HG03097 (cell line): ENCODE results near the gene TAF1L.

Source experiments
- ATAC-seq: cut with Tn5 transposase; IDR thresholded peaks from one replicate; pipeline ENCODE4 v1.9.1; 2021; ENCODE audit not compliant: unreplicated experiment, low FRiP score

Gene TAF1L

DNA sequence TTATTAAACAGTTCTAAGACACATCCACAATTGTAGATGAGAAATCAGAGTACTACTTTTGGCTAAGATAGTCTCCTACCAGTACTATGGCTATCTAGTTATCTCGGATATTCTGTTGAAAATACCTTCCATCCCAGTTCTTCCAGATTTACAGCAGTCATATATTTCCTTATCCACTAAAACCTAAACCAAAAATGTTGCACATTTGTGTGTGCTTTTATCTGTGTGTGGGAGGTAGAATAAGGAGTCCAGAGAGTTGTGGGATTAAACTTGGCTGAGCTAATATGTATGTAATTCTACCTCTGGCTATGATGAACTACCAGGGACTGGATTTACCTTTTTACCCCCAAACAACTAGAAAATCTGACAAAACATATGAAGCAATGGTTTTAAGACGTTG, 45.0 kb downstream of the TAF1L start:
- ATAC-seq = no peak

DNA sequence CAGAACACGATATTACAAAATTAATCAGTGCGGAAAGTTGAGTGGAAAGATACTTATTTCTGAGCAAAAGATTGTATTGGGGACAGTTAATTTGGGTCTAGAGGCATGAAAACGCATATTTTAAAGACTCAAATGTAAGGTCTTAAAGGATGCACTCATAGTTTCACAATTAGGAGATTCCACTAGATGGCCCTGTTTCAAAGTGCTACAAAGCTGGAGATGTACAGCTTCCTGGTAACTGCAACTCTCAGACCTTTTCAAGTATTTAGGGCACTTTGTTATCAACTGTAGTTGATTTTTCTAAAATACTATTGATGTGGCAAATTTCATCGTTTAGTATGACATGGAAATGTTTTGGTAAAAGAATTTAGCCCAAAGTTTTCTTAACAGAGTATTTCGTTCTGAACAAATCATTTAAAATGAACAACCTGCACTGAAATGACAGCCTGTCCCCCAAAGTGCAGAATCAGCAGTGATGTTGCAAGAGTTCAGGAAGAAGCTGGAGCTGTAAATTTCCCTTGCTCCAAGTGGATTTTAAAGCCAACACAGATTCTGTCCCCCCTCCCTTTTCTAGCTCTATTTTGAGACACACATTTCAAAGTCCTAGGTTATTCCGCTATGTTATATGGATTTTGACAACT, 46.3 kb downstream of the TAF1L start:
- ATAC-seq = no peak

DNA sequence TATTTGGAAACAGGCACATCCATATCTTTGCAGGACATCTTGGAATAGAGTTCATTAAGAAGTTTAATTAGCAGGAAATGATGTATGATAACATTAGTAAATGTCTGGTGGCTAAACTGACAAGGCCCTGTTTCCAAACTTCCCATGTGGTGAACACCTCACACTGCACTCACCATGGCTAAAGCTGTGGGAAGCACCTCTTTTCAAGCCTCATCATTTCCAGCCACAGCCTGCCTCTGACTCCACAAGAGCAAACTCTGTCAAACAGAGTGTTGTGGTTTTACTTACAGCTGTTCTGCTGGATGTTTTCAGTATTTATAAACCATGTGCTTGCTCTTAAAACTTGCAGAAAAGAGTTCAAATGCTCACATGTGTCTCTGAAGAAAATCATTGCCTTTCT, 47.6 kb downstream of the TAF1L start:
- ATAC-seq = no peak

DNA sequence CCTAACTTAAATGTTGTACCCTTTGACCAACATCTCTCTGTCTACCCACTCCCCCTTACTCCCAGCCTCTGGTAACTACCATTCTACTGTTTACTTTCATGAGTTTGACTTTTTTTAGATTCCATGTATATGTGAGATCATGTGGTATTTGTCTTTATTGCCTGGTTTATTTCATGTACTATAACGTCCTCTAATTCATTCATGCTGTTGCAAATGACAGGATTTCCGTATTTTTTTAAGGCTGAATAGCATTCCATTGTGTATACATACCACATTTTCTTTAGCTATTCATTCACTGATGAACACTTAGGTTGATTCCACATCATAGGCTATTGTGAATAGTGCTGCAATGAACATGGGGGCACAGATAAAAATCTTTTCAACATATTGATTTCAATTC, 50.7 kb downstream of the TAF1L start:
- ATAC-seq = no peak

DNA sequence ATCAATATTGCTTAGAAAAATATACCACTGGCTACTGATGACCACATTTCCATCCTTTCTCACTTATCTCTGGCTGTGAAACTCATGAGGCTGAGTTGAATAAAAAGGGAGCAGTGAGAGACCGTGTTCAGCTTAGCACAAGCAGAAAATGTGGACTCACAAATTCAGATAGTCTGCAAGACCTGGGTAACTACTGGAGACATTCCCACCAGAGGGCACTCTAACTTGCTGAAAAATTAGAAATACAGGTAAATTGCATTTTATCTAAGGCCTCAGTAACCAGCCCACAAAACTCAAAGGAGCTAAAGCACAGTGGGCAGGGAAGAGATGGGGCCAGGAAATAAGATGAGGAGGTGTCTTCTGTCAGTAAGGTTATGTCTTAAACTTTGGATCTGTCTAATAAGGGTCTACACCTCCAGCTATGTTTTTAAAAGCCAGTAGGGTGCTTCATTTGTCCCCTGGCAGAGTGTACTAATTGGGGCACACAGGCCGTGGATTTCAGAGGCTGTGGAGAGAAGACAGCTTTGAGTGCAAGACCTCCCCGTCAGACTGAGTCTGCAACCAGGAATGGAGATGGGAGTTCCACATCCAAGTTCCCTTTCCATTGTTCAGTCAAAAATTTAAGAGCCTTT, 53.8 kb downstream of the TAF1L start:
- no peak for ATAC-seq

DNA sequence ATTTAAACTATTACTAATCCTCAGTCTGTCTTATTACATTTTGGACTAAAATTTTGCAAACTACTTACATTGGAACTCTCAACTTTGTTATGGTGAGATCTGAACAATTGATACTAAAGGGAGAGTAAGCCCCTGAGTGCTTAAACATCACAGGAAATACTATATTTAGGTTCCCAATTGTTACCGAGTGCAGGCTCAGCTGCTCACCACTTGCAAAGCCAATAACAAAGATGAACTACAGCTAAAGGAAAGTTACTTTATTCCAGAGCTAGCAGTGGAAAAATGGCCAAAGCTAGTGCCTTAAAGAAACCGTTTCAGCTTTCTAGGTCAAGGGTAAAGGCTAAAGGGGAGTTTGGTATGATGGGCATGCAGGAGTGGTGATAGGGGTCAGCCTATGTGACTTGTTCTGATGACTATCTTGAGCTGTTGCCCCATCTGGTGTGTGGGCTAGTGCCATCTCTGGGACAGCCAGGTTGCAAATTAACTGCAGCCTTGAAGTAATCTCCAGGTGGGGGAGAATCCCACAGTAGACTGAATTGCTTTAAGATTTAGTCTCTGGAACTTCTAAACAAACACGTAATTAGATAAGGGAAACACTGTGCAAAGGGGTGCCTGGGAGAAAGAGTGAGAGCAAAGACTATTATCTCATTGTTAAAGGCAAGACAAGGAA, 54.7 kb downstream of the TAF1L start:
- no peak for ATAC-seq

DNA sequence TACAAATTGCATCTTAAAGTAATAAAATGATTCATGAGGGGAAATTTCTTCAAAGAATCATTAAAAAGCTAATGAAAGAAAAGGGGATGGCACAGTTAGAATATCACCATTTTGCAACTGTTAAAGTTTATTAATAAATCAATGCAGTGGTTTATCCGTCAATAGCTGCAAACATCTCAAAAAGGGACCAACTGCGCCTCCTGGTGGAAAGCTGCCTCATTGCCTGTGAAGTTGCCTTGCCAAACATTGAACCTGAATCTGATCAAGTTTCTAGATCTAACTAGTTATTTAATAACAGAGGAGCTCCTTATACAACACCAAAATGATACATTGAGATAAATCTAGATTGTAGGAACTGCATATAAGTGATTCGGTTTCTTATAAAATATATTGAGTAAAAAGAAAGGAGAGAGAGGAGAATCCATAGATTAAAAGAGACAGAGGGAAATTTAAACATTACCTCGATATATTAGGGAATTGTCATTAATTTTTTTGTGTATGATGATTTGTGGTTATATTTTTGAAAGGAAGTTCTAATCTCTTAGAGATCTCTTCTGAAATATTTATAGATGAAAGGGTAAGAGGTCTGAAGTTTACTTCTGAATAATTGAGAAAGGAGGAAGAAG, 55.6 kb downstream of the TAF1L start:
- no peak for ATAC-seq
